Measurements from ENCODE around the gene KCNF1.

Gene KCNF1

GRCh38 chr2:10920764-10921388 lies 9.1 kb downstream of the KCNF1 start:
- FAIRE-seq: no peak
- no peak for DNase-seq (ENCODE audit: insufficient read length, low spot score)
- no peak for TF ChIP-seq CTCF (IDR thresholded peaks at IDR 0.05; ENCODE audit: insufficient read depth, missing control alignments)

GRCh38 chr2:10921525-10921924 lies 9.8 kb downstream of the KCNF1 start:
- FAIRE-seq (no peak), DNase-seq (ENCODE audit: insufficient read length, low spot score) (no peak)
- TF ChIP-seq CTCF (IDR thresholded peaks at IDR 0.05; ENCODE audit: insufficient read depth, missing control alignments): no peak

- no peak for FAIRE-seq
- no peak for TF ChIP-seq CTCF (IDR thresholded peaks at IDR 0.05; ENCODE audit: insufficient read depth, missing control alignments)
- no peak for DNase-seq (ENCODE audit: insufficient read length, low spot score)
Measured at GRCh38 chr2:10922307-10923007, 10.7 kb downstream of the KCNF1 start.

- TF ChIP-seq CTCF (IDR thresholded peaks at IDR 0.05; ENCODE audit: insufficient read depth, missing control alignments): no peak
- DNase-seq (ENCODE audit: insufficient read length, low spot score) (no peak), FAIRE-seq (no peak)
Measured at GRCh38 chr2:10923008-10923375, 11.3 kb downstream of the KCNF1 start.

- no peak for TF ChIP-seq CTCF (IDR thresholded peaks at IDR 0.05; ENCODE audit: insufficient read depth, missing control alignments)
- FAIRE-seq (no peak), DNase-seq (ENCODE audit: insufficient read length, low spot score) (no peak)
Measured at GRCh38 chr2:10923965-10924364, 12.2 kb downstream of the KCNF1 start.

- no peak for TF ChIP-seq CTCF (IDR thresholded peaks at IDR 0.05; ENCODE audit: insufficient read depth, missing control alignments)
- FAIRE-seq (no peak), DNase-seq (ENCODE audit: insufficient read length, low spot score) (no peak)
Measured at GRCh38 chr2:10924441-10924840, 12.7 kb downstream of the KCNF1 start.

GRCh38 chr2:10924859-10925258 lies 13.1 kb downstream of the KCNF1 start:
- DNase-seq (ENCODE audit: insufficient read length, low spot score) (no peak), FAIRE-seq (no peak)
- TF ChIP-seq CTCF (IDR thresholded peaks at IDR 0.05; ENCODE audit: insufficient read depth, missing control alignments): no peak

Data from D721Med (cell line).